Upper lobe of left lung (tissue), 4 donors: ENCODE measurements around the gene NAA60.

ENCODE experiments used
- CTCF ChIP-seq, 6 experiments: fragments of 450-650 bp in 4 of 6; fragments of 200-600 bp in 2 of 6; sonication (generic) in 2 of 6; IDR thresholded peaks; one replicate each; pipeline ENCODE4 v1.5.1; 2016 to 2019; ENCODE audit warnings: antibody characterized with exemption in 6 of 6
- EP300 ChIP-seq, 4 donors: sonication (generic); formaldehyde crosslinking; IDR thresholded peaks; one replicate each; pipeline ENCODE4 v1.5.1; 2017; ENCODE audit warnings: antibody characterized with exemption in 4 of 4, control low read depth in 2 of 4
- POLR2A ChIP-seq, 4 donors: fragments of 450-650 bp; IDR thresholded peaks; one replicate each; pipeline ENCODE4 v1.5.1; 2016 to 2017; ENCODE audit warnings: antibody characterized with exemption in 4 of 4, mild to moderate bottlenecking in 2 of 4
- POLR2AphosphoS5 ChIP-seq, 2 donors: sonication (generic); formaldehyde crosslinking; IDR thresholded peaks; one replicate each; pipeline ENCODE4 v1.5.1; 2017; ENCODE audit warnings: antibody characterized with exemption in 2 of 2

DNA sequence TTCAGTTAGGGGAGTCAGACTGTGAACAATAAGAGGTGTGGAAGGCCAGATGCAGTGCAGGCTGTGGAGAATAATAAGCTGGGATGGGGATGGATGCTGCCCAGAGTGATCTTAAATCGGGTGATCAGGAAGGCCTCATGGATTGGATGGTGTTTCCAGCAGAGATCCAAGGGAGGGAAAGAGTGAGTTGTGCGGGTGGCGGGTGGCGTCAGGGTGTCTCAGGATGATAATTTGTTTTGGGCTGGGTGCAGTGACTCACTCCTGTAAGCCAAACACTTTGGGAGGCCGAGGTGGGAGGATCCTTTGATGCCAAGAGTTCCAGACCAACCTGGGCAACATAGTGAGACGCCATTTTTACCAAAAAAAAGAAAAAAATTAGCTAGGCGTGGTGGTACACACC is 65.3 kb downstream of the NAA60 start:
- TF ChIP-seq EP300 (IDR thresholded peaks at IDR 0.05) (no peak), CTCF (IDR thresholded peaks at IDR 0.05) (no peak), POLR2AphosphoS5 (IDR thresholded peaks at IDR 0.05) (no peak), POLR2A (IDR thresholded peaks at IDR 0.05) (no peak)
